CD4-positive, alpha-beta T cell treated with Interleukin-1 beta for 1 hour (primary cell): ENCODE data around the gene PLCB2.

Experiments
- DNase-seq, 2 donors: peaks; one replicate each; pipeline ENCODE4 v3.0.0-alpha.2; 2020 to 2022

Gene PLCB2

GRCh38 chr15:40301467-40302179, 6.1 kb downstream of the PLCB2 start:
- no peak for DNase-seq

GRCh38 chr15:40300771-40301170, 7.0 kb downstream of the PLCB2 start:
- no peak for DNase-seq

GRCh38 chr15:40300367-40300766, 7.4 kb downstream of the PLCB2 start:
- DNase-seq, result no peak

DNA sequence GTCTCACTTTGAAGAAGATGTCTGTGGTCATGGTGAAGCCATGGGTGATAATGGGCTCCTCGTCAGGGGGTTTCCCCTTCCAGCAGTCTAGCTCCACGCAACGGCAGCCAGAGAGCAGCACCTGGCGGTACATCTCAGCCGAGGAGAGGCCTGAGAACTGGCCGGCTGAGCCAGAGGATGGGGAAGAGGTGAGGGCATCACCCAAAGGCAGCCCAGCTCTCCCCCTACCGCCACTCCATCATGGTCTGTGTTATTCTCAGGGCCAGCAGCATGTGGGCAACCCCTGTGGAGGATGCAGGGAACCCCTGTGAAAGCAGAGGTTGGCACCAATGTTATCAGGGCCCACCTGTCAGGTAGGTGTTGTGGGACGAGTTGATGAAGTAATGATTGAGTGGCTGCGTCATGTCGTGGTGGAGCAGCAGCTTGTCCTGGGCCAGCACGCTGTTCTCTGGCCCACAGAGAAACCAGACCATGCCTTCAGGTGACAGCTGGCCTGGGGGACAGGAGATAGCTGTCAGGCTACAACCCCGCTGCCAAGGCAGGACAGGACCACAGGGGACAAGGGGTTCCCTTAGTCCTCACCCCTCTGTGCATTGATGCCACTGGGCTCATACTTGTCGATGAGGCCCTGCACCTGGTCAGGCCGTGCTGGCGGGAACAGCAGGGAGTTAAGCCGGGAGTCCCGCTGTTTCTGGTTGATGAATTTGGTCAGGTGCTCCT, 9.4 kb downstream of the PLCB2 start:
- no peak for DNase-seq

GRCh38 chr15:40297356-40297755, 10.4 kb downstream of the PLCB2 start:
- DNase-seq, result no peak

DNA sequence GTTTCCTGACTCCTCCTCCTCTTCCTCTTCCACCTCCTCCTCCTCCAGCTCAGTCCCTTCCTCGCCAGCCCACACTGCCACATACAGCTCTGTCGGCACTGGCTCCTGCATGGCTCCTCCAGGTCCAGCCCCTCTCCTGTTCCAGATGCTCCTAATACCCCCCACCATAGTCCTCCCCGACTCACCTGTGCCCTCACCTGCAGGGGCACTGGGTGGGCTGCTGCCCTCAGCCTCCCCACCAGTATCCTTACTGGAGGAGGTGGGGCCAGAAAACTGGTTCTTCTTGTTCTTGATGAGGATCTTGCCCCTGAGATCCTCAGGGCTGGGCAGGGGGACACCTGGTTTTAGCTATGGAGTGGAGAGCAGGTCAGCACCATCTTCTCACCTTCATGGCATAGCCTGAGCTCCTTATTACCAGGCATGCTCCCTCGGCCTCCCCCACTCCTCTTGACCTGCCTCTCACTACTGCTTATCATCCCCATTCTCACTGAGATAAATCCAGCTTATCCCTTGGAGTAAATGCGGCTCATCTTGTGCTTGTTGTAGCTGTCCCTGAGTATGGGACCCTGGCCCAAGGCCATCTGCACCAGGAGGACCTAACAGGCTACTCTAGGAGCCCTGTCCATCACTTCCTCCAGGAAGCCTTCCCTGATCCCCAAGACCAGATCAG, 11.0 kb downstream of the PLCB2 start:
- no peak for DNase-seq

DNA sequence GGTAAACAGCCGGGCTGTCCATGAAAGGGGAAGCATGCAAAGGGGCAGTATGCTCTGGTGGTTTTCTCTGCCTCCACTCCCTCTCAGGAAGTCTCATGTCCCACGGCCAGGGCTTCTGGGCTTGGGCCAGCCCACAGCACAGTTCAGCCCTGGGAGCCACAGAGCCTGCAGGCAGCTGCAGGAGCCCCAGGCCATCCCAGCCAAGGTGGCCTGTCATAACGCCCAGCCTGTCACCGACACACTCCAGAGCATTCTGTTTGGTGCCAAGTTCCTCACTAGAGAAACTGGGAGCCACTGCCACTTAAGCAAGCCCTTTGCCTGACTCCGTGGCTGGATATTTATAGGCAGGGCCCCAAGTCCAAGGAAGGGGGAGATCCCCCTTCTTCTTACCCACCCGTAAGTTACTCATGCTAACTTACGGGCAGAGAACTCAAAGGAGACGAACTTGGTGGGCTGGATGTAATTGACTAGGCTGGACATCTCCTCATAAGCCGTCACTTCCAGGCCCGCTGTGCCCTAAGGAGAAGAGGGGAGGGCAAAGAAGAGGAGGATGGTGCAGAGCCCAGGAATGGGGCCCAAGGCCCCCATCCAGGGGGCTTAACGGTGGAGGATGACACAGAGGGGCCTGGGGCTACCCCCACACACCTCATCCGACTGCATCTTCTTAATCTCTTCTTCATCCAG, 11.7 kb downstream of the PLCB2 start:
- DNase-seq, result no peak

GRCh38 chr15:40295297-40295696, 12.4 kb downstream of the PLCB2 start:
- no peak for DNase-seq

DNA sequence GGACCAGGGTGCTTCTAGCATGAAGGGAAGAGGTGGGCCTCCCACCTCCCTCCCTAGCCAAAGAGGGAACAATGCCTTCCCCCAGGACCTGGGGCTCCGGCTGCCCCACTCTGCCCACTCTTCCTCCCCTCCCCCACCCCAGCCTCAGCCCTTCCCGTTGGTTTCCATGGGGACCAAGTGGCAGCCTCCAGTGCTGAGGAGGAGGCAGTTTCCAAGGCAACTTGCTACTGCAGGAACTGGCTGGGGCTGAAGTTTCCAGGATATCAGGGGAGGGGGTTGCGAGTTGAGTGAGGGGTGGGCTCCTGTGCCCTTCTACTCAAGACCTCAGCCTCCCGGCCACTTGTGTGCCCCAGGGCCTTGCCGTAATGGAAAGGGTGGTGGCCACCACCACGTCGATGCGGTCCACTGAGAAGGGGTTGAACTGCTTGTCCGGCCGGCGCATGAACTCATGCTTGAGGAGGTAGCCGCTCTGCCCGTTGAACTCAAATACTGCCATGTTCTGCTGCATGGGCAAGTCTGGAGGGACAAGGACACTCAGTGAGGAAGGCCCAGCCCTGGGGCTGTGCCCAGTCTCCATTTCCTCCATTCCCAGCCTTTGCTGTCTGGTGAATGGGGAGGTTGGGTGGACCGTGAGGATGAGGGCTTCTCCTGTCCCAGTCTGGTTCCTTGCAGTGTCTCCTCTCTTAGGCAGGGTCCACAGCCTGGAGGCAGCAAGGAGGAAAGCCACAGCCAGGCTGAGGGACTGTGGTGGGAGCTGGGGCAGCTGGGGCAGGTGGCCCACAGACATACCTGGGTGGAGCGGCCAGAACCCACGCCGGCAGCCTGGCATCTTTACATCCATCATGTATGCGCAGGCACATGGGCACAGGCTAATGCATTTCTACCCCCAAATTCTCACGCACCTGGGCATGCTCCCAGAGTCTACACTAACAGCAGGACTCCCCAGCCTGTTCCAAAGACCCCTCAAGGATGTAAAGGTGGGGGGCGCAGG, 13.5 kb downstream of the PLCB2 start:
- DNase-seq, result no peak

GRCh38 chr15:40293006-40293405, 14.7 kb downstream of the PLCB2 start:
- no peak for DNase-seq

- no peak for DNase-seq
Measured at GRCh38 chr15:40292246-40292645, 15.5 kb downstream of the PLCB2 start.

DNA sequence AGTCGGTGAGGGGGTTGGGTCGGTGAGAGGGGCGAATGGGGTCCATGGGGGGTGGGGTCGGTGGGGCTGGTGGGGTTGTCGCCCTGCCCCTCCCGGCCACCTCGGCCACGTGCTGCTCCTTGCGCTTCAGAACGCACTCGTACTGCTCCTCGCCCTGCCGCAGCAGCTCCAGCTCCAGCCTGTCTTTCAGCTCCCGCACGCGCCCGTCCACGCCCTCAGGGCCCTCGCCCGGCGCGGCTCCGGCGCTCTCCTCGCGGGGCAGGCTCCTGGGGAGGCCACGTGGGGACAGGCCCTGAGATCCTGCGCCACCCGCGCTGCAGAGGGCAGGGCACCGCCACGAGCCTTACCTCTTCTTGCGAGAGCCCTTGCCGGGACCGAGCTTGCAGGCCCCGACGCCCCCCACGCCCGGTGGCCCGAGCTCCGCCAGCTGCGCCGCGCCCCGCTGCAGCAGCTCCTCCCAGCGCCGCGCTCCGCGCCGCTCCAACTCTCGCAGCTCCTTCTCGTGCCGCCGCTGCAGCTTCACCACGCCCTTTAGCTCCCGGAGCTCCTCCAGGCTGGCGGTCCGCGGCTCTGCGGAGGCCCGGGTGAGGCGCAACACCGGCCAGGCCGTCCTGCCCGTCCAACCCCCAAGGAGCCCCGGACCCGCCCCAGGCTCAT, 16.7 kb downstream of the PLCB2 start:
- DNase-seq, result no peak

- no peak for DNase-seq
Measured at GRCh38 chr15:40290545-40290917, 17.2 kb downstream of the PLCB2 start.

DNA sequence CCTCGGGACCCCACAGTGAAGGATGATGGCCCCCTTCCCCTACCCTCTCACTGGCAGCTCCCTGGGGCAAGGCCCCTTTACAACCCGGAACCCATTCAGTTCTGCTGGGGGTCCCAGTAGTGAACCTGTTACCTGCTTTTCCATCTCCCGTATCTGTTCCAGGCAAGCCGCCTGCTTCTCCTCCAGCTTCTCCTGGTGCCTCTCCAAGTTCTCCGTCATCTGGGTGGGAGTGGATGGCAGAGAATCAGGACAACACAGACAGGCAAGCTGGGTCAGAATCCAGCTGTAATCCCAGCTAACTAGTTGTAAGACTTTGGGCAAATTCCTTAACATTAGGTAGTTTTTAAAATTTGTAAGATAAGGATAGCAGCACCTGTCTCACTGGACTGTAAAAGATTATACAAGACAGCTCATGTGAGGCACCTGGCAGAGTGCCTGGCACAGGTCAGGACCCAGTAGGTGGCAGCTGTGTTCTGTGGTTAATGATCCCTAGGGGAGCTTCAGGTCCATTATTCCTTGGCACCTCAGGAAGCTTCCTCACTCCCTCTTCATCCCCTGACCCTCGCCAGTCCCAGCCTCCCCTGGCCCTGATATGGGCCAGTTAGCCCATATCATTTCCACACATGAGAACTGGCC, 18.5 kb downstream of the PLCB2 start:
- DNase-seq, result no peak

DNA sequence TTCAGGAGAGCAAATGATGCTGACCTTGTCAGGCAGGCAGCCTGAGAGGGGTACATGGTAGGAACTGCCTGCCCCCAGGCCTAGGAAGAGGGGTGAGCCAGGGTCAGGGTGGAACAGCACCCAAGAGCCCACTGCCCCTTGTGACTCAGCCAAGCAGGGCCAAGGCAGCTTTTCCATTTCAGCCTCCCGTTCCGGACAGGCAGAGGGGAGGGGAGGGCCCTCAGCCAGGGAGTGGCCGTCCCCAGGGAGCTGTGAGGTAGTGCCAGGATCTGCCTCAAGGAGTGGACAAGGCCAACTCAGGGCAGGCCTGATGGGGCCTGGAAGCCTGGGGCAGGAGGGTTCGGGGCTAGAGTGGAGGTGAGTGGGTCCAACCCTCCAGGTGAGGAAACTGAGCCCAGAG, 19.8 kb downstream of the PLCB2 start:
- DNase-seq, result no peak

DNA sequence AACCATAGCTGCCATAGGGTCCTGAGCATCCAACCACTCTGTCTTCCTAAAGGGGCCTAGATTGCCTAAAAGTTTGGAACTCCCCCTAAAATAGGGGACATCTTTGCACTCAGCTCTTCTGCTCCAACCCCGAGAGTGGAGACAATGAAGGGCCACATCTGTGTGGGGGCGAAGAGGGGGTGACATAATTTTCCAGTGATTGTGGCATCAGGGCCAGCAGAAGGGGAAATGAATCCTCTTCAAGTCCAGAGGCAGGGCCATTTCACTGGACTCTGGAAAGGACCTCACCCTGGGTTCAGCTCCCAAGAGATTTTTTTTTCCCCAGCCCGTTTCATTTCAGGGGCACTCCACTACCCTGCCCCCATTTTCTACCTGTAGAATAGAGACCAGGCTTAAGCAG, 20.2 kb downstream of the PLCB2 start:
- DNase-seq, result no peak

GRCh38 chr15:40286794-40287193, 20.9 kb downstream of the PLCB2 start:
- no peak for DNase-seq

GRCh38 chr15:40286061-40286532, 21.6 kb downstream of the PLCB2 start:
- DNase-seq, result no peak

DNA sequence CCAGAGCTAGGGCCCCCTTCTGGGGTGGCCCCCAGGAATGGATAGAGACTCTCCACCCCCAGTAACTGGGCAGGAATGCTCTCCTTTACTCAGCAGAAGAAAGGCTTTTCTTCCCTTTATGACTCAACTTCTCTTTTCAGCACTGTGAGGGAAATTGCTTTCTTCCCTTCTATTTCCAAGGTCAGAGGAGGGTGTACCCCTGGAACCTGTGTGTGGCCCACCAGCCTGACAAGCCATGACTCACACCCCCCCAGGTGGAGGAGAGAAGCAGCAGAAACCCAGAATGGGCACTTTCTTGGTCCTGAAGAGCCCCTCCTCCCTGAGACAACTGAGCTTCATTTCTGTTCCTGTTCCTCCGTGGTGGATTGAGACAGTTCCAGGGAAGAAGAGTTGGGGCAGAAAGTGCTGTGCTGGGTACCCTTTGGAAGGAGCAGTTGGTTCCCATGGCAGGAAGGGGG, 22.2 kb downstream of the PLCB2 start:
- DNase-seq, result no peak

DNA sequence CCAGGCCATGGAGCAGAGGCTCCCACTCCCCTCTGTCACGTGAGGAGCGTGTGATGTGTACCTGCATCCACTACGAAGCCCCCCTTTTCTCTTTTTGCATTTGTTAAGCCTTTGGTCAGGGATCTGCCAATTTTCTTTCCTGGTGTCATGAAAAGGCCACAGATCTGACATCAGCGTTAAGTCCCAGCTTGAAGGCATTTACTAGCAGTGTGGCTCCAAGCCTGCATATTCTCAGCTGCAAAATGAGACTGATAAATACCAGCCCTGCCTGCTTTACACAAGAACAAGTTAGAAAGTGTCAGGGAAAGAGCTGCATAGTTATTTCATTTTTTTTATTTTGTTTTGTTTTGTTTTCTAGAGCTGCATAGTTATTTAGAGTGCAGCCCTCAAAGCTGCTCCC, 22.6 kb downstream of the PLCB2 start:
- no peak for DNase-seq
